ENCODE measurements around the gene ATP10B.

Gene ATP10B

DNA sequence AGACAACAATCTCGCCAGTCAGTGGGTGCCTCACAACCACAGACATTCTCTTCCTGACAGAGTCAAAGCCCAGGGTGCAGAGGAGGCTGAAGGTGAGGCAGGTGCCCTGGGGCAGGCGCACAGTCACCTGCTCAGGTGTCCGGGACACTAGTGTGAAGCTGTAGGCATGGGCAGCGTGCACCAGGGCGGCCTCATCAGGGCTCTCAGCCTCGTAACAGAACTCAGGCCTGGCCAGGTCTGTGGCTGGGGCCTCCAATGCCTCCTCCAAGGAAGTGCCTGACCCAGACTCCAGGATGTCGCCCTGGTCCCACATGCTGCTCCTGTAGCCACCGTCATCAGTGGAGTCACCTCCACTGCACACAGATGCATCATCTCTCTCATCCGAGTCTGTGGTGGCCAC lies 231.6 kb downstream of the ATP10B start:
- H3K27me3 Mint-ChIP-seq: peaks cover 11% of the 10 kb centered on the region
- no peaks in the 10 kb centered on the region for H3K36me3 Mint-ChIP-seq
- H3K27ac Mint-ChIP-seq: no peak overlapping the region
- no peak overlapping the region for H3K4me3 Mint-ChIP-seq
- H3K9me3 Mint-ChIP-seq: no peaks in the 10 kb centered on the region
- H3K4me1 Mint-ChIP-seq: no peaks in the 10 kb centered on the region

DNA sequence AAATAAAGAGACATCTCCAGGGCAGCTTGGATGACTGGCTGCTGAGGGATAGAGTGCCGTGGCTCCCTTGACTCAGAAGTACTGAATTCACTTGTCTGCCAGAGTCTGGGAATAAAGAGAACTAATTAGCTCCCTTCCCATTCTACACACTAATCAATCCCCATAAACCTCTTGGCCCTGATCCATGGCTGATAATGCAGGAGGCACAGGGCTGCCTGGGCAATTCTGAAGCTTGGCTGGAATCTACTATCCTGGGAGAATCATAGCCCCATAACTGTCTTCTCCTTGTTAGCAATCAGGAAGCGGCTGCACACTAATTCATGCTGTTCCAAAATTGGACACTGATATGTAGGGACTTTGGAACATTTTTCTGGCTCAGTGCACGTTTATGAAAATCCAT lies 232.6 kb downstream of the ATP10B start:
- no peaks in the 10 kb centered on the region for H3K4me1 Mint-ChIP-seq
- no peak overlapping the region for H3K4me3 Mint-ChIP-seq
- no peak overlapping the region for H3K27ac Mint-ChIP-seq
- no peaks in the 10 kb centered on the region for H3K9me3 Mint-ChIP-seq
- no peaks in the 10 kb centered on the region for H3K36me3 Mint-ChIP-seq
- H3K27me3 Mint-ChIP-seq: peaks cover 13% of the 10 kb centered on the region

DNA sequence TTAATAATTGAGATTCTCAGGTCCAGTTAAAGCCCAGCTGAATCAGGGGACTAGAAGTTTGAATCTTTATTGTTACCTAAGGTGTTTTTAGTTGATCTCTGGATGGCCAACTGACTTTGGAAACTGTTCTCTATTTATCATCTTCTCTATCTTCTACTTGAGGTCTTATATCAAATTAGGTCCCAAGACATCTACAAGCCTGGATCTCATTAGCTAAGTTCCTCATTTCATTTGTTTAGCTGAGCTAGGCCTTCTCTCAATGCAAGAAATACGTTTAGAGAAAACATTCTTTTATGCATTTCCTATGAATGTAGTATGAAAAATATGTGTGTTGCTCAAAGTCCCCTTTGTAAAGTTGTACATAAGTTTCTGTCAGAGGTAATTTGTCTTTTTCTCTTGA lies 233.7 kb downstream of the ATP10B start:
- Mint-ChIP-seq H3K27ac (no peak overlapping the region), H3K27me3 (peaks cover 11% of the 10 kb centered on the region), H3K4me3 (no peak overlapping the region), H3K4me1 (no peaks in the 10 kb centered on the region), H3K36me3 (no peaks in the 10 kb centered on the region), H3K9me3 (no peaks in the 10 kb centered on the region)

DNA sequence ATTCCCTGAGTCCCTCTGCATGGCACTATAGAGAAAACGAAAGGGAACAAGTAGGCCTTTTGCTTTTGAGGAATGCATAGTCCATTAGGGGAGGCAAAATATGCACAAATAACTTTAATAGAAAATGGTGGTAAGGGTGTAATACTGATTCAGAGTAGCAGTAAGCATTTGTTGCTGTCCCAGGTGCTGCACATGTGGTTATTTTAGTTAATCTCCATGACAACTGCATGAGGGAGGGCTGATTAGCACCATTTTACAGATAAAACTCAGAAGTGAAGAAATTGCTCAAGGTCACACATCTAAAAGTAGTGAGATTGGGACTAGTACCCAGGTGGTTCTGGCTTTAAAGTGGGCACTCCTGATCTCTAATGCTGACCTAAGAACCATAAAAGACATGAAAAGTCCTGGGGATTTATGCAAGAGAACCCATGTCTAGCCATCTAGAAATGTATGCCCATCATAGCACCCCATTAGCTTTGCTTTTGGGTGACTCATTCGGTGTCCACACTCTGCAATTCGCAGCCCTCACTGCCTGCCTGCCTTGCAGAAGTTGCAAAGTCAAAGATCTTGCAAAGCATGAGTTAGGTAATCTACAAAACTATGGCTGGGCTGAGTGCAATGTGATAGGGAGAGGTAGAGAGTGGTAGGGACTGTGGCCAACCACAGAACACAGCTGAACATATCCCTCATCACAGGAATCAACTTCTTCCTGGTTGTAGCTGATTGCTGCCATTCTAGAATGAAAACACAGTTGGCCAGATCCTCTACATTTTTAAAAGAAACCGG lies 235.1 kb downstream of the ATP10B start:
- no peaks in the 10 kb centered on the region for H3K36me3 Mint-ChIP-seq
- no peaks in the 10 kb centered on the region for H3K9me3 Mint-ChIP-seq
- peaks cover 8% of the 10 kb centered on the region for H3K27me3 Mint-ChIP-seq
- H3K4me3 Mint-ChIP-seq: no peak overlapping the region
- H3K27ac Mint-ChIP-seq: no peak overlapping the region
- no peaks in the 10 kb centered on the region for H3K4me1 Mint-ChIP-seq

DNA sequence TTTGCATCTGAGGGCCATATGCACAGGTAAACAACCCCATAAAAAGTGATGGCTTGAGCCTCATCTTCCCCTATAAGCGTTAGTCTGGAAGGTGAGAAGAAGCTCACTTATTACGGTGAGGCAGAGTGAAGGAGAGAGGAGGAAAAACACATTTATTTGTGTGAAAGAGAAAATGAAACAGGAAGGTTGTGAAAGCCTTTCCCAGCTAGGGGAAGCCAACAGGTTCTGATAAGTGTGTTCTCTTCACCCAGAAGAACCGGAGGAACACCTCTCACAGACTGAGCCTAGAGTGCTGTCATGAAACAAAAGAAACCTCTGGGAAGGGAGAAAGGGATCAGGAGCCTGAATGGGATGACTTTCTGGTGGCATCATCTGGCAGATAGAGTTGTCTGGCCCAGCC lies 237.9 kb downstream of the ATP10B start:
- no peaks in the 10 kb centered on the region for H3K4me1 Mint-ChIP-seq
- no peak overlapping the region for H3K4me3 Mint-ChIP-seq
- H3K27ac Mint-ChIP-seq: no peak overlapping the region
- no peaks in the 10 kb centered on the region for H3K9me3 Mint-ChIP-seq
- peaks cover 4% of the 10 kb centered on the region for H3K27me3 Mint-ChIP-seq
- no peaks in the 10 kb centered on the region for H3K36me3 Mint-ChIP-seq

DNA sequence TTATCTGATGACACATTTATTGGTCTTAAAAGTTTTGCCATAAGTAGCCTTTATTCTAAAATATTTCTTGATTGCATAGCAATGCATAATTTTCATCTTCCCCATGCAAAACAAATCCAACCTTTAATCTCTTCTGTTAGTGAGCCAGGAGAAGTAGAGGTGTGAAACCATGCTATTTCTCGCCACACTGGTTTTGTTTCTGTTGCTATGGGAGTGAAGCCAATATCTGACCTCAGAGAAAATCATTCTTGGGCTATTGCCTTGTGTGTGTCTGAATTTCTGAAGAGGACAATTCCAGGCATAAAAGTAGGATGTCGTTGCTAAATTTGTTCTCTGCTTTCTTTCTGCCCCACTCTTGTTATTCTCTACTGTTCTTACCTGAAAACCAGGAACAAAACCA lies 246.7 kb downstream of the ATP10B start:
- H3K36me3 Mint-ChIP-seq: no peaks in the 10 kb centered on the region
- no peak overlapping the region for H3K4me3 Mint-ChIP-seq
- no peaks in the 10 kb centered on the region for H3K27me3 Mint-ChIP-seq
- no peak overlapping the region for H3K27ac Mint-ChIP-seq
- H3K9me3 Mint-ChIP-seq: no peaks in the 10 kb centered on the region
- no peaks in the 10 kb centered on the region for H3K4me1 Mint-ChIP-seq

DNA sequence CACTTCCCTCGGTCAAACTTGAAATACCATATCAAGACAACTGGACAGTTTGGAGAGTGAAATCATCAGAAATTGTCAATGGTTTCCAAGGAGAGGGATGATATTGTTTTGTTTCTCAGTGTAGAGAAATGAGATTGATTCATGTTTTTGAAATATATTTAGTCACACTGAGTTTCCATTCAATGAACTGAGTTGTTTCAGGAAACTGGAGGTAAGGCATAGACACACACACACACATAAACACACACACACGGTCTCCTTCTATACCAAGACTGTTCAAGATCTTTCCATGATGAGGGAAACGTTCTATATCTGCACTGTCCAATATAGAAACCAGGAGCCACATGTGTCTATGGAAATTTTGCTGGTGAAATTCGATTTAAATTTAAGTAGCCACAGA lies 247.5 kb downstream of the ATP10B start:
- Mint-ChIP-seq H3K27ac (no peak overlapping the region), H3K9me3 (no peaks in the 10 kb centered on the region), H3K27me3 (no peaks in the 10 kb centered on the region), H3K36me3 (no peaks in the 10 kb centered on the region), H3K4me1 (no peaks in the 10 kb centered on the region), H3K4me3 (no peak overlapping the region)

DNA sequence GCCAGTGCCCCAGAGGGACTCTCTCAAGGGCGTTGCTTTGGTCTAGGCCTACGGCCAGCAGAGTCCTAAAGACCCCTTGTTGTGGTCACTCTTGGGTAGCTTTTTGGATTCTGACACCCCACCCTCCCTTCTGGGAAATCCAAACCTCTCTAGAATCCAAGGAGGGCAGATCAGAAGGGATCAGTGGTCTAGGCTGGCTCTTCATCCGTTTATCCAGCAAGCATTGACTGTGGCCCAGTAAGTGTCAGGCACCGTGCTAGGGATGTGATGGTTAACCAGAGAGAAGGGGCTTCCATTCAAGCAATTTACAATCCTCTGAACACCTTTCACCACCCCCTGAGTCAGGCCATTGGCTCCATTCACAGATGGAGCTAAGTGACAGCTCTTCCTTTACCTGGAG lies 249.3 kb downstream of the ATP10B start:
- H3K4me1 Mint-ChIP-seq: no peaks in the 10 kb centered on the region
- H3K9me3 Mint-ChIP-seq: no peaks in the 10 kb centered on the region
- no peak overlapping the region for H3K27ac Mint-ChIP-seq
- no peaks in the 10 kb centered on the region for H3K27me3 Mint-ChIP-seq
- no peaks in the 10 kb centered on the region for H3K36me3 Mint-ChIP-seq
- no peak overlapping the region for H3K4me3 Mint-ChIP-seq

DNA sequence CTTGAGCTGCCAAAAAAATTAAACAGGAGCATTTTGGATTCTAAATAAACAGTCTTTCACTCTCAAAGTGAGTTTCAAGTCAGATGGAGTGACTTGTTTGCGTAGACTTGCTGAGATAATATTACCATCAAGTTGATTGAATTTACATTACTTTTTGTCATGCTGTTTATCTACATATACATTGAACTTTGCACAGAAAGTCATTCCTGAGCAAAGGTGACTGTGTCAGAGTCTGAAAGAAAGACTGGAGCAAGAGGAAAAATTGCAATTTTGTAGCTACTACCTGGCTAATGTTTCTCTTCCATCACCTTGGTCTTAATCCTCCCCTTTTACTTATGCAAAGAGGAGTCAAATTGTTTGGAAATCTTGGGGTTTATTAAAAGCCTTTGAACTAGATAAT lies 251.0 kb downstream of the ATP10B start:
- Mint-ChIP-seq H3K4me1 (no peaks in the 10 kb centered on the region), H3K36me3 (no peaks in the 10 kb centered on the region), H3K27ac (no peak overlapping the region), H3K4me3 (no peak overlapping the region), H3K9me3 (no peaks in the 10 kb centered on the region), H3K27me3 (no peaks in the 10 kb centered on the region)

DNA sequence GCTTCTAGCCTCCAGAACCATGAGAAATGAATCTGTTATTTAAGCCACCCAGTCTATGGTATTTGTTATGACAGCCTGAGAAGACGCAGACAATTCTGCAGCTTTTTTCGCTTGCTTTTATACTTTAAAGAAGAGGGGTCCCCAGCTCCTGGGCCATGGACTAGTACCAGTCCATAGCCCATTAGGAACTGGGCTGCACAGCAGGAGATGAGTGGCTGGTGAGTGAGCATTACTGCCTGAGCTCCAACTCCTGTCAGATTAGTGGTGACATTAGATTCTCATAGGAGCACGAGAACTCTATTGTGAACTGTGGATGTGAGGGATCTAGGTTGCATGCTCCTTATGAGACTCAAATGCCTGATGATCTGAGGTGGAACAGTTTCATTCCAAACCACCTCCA lies 278.7 kb downstream of the ATP10B start:
- Mint-ChIP-seq H3K4me1 (no peaks in the 10 kb centered on the region), H3K27ac (no peak overlapping the region), H3K4me3 (no peak overlapping the region), H3K27me3 (peaks cover 4% of the 10 kb centered on the region), H3K9me3 (no peaks in the 10 kb centered on the region), H3K36me3 (no peaks in the 10 kb centered on the region)

DNA sequence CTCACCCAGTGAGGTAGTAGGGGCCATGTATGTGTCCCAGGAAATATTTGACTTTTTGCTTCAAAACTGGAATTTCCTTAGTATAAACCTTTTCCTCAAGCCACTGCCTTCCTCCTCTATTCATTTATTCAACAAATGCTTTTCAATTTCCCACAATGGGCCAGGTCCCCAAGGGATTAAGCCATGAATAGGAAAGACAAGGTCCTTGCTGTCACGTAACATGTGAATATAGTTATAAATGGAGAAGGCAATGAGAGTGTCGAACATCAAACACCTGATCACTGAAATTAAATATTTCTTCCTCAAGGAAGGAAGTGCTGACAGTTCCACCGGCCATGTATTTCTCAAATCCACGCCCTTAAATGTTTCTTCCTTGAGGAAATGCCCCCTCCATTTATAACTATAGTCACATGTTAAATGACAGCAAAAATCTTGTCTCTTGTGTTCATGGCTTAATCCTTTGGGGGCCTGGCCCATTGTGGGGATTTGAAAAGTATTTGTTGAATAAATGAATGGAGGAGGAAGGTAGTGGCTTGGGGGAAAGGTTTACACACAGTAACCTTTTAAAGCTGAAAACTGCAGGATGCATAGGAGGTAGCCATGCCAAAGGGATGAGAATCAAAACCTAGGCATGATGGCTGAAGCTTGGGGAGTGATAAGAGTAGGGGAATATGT lies 284.8 kb downstream of the ATP10B start:
- Mint-ChIP-seq H3K27ac (no peak overlapping the region), H3K4me1 (no peaks in the 10 kb centered on the region), H3K4me3 (no peak overlapping the region), H3K9me3 (no peaks in the 10 kb centered on the region), H3K36me3 (no peaks in the 10 kb centered on the region), H3K27me3 (peaks cover 3% of the 10 kb centered on the region)

DNA sequence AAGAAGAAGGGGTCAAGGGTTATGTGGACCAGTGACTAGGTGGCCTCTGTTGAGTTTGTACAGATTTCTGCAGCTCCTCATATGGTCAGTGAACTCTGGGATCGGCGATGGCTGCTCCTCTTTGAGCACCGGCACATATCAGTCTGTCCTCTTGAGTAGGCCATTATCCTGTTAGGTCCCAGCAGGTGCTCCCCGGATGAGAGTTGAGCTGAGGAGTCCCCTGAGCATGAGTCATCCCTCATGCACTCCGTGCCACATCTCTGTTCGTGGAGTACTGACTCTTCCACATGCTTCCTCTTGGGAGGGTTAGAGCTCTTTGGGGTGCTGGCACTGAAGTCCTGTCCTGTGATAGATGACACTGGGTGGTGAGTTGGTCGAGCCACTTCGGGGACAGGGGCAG lies 286.6 kb downstream of the ATP10B start:
- Mint-ChIP-seq H3K9me3 (no peaks in the 10 kb centered on the region), H3K4me1 (no peaks in the 10 kb centered on the region), H3K27ac (no peak overlapping the region), H3K4me3 (no peak overlapping the region), H3K36me3 (no peaks in the 10 kb centered on the region), H3K27me3 (peaks cover 3% of the 10 kb centered on the region)

DNA sequence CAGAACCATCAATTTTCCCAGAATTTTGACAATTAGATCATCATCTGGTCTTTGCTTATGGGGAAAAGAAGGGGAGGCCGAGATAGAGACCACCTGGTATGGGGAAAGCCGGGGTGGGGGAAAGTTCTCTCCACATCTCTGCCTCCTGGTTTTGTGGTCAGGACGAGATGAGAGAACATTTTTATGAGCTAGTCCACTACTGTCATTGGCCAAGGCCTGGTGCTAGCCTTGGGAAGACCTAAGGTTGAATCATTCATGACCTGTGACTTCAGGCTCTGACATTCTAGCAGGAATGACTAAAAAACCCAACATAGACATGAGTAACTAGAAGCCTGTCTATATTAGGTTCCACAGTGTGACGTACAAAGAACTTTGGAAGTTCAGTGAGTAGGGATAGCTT lies 295.2 kb downstream of the ATP10B start:
- Mint-ChIP-seq H3K4me3 (no peak overlapping the region), H3K4me1 (no peaks in the 10 kb centered on the region), H3K9me3 (no peaks in the 10 kb centered on the region), H3K27me3 (peaks cover under 1% of the 10 kb centered on the region), H3K27ac (no peak overlapping the region), H3K36me3 (no peaks in the 10 kb centered on the region)

DNA sequence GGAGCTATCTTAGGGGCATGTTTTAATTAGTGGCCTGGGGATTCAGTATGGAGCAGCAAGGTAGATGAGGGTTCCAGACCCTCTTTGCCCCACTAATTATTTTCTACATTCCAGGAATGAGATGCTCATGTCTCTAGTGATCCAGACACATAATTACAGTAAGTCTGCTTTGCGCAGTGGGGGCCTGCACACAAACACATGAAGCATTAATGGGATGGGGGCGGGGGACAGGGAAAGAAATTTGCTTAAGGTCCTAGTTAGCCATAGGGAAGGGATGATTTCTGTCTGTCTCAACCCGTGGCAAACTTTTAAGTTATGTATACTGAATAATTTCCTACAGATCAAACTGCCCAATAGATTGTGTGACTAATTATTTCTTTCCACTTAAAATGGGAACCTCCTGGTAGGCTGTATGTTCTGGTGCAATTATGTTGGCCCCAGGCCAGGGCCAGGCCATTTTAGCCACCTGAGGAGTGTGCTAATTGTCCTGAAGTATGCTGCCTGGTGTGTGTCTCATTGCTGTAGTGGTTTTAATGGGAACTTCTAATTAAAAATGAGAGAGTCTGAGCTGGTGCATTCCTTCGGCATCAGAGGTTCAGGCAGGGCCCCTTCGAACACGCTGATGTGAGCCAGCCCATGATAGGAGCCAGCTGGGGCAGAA lies 295.9 kb downstream of the ATP10B start:
- Mint-ChIP-seq H3K27ac (no peak overlapping the region), H3K27me3 (peaks cover 2% of the 10 kb centered on the region), H3K4me3 (no peak overlapping the region), H3K9me3 (no peaks in the 10 kb centered on the region), H3K36me3 (no peaks in the 10 kb centered on the region), H3K4me1 (no peaks in the 10 kb centered on the region)

DNA sequence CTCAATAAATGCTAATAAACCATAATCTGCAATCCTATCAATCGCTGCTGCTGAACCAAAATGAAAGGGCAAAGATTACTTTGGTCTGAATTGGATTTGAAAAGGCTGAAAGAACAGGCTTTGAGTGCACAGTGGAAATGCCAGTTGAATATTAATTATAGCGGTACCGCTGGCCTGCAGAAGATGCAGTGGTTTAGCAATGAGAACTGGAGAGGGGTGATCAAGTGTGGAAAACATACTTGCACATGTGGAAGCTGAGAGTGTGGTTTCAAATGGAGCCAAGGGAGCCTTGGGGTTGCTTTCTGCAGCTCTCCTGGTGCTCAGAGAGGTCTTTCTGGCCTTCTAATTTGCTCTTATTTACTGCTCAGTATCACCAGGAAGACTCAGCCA lies 296.4 kb downstream of the ATP10B start:
- H3K36me3 Mint-ChIP-seq: no peaks in the 10 kb centered on the region
- no peaks in the 10 kb centered on the region for H3K9me3 Mint-ChIP-seq
- H3K27ac Mint-ChIP-seq: no peak overlapping the region
- H3K27me3 Mint-ChIP-seq: peaks cover 2% of the 10 kb centered on the region
- no peak overlapping the region for H3K4me3 Mint-ChIP-seq
- H3K4me1 Mint-ChIP-seq: no peaks in the 10 kb centered on the region

DNA sequence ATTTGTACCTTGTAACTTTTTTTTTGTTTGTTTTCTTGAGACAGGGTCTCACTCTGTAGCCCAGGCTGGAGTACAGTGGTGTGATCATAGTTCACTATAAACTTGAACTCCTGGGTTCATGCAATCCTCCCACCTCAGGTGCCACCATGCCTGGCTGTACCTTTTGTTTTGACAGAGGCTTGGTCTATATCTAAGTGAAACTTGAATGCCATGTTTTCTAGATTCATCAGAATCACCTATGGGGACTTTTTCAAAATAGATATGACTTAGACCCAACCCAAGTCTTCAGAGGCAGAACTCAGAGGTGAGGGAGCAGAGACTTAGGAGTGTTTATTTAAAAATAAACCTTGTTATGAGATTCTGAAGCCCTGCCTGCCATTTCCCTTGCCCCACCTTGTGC lies 301.9 kb downstream of the ATP10B start:
- Mint-ChIP-seq H3K36me3 (no peaks in the 10 kb centered on the region), H3K9me3 (no peaks in the 10 kb centered on the region), H3K4me1 (no peaks in the 10 kb centered on the region), H3K4me3 (no peak overlapping the region), H3K27me3 (peaks cover 7% of the 10 kb centered on the region), H3K27ac (no peak overlapping the region)

Measured in activated naive CD4-positive, alpha-beta T cell treated with anti-CD3 and anti-CD28 coated beads, Interleukin-2, amount 50 U/mL, for 24 hours (primary cell).